Neural progenitor cell (in vitro differentiated cells): ENCODE data around the gene TLE4.

ENCODE experiments used
- EZH2 ChIP-seq: fragments of 200-600 bp; sonication (generic); IDR thresholded peaks from 2 replicates; pipeline ENCODE4 v1.6.1; 2017; ENCODE audit warnings: antibody characterized with exemption, mild to moderate bottlenecking, moderate library complexity
- EZH2phosphoT487 ChIP-seq: fragments of 200-600 bp; sonication (generic); IDR thresholded peaks from 2 replicates; pipeline ENCODE4 v1.6.1; 2017; ENCODE audit warnings: antibody characterized with exemption
- TF ChIP-seq, protein P1 (sequence below): fragments of 200-600 bp; sonication (generic); IDR thresholded peaks from 2 replicates; pipeline ENCODE4 v1.5.1; 2017; ENCODE audit warnings: antibody characterized with exemption, mild to moderate bottlenecking

DNA sequence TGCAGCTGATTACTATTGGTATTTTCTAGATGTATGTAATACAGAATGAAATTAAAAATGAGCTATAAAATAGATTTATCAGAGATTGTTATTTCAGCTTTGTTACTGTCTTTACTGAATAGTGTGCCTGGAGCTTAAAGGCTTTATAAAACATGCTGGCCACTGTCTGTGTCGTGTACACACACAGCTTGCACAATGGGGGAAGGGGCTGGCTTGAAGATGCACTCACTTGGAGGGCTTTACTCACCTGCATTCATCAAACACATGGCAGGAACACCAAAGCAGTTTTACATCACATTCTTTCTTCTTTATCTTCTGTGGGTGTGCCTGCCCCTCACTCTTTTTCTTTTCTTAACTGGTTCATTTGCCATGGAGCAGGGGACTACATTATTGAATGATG, 60.9 kb downstream of the TLE4 start:
- TF ChIP-seq, protein P1, sequence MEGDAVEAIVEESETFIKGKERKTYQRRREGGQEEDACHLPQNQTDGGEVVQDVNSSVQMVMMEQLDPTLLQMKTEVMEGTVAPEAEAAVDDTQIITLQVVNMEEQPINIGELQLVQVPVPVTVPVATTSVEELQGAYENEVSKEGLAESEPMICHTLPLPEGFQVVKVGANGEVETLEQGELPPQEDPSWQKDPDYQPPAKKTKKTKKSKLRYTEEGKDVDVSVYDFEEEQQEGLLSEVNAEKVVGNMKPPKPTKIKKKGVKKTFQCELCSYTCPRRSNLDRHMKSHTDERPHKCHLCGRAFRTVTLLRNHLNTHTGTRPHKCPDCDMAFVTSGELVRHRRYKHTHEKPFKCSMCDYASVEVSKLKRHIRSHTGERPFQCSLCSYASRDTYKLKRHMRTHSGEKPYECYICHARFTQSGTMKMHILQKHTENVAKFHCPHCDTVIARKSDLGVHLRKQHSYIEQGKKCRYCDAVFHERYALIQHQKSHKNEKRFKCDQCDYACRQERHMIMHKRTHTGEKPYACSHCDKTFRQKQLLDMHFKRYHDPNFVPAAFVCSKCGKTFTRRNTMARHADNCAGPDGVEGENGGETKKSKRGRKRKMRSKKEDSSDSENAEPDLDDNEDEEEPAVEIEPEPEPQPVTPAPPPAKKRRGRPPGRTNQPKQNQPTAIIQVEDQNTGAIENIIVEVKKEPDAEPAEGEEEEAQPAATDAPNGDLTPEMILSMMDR = no peak
- no peak for TF ChIP-seq EZH2
- no peak for TF ChIP-seq EZH2phosphoT487
